Heart left ventricle (tissue), 16 donors: ENCODE measurements around the gene CLDN24. TPM values are rescaled to one million over a fixed set of nuclear protein-coding genes. Genes with fewer than 3 reads are reported as not detected.

Source experiments
- ATAC-seq, 4 donors: fragments of 200-7000 bp; cut with Tn5 transposase; one replicate each; pipeline ENCODE4 v1.9.1; 2020 to 2022; ENCODE audit warnings: moderate library complexity in 4 of 4, mild to moderate bottlenecking in 3 of 4, moderate number of reproducible peaks in 1 of 4
- DNase-seq, 5 donors: peaks; one replicate each; pipeline ENCODE4 v3.0.0-alpha.2; 2020
- H3K27ac ChIP-seq, 12 donors: fragments of 200-600 bp; sonication (generic) in 4 of 12; one replicate each; pipeline versions ENCODE4 v1.5.0 to v1.8.0; 2016 to 2022; ENCODE audit warnings: mild to moderate bottlenecking in 2 of 12
- H3K27me3 ChIP-seq, 9 donors: fragments of 200-600 bp; sonication (generic) in 2 of 9; one replicate each; pipeline versions ENCODE4 v1.5.1 to v1.8.0; 2016 to 2022; ENCODE audit warnings: mild to moderate bottlenecking in 3 of 9
- H3K36me3 ChIP-seq, 9 donors: fragments of 200-600 bp; sonication (generic) in 2 of 9; one replicate each; pipeline versions ENCODE4 v1.5.0 to v1.8.0; 2018 to 2022; ENCODE audit warnings: mild to moderate bottlenecking in 2 of 9
- H3K4me1 ChIP-seq, 12 donors: fragments of 200-600 bp; sonication (generic) in 4 of 12; one replicate each; pipeline versions ENCODE4 v1.5.0 to v1.8.0; 2016 to 2022; ENCODE audit warnings: mild to moderate bottlenecking in 3 of 12
- H3K4me3 ChIP-seq, 12 donors: fragments of 200-600 bp; sonication (generic) in 4 of 12; one replicate each; pipeline versions ENCODE4 v1.5.0 to v1.8.0; 2017 to 2022; ENCODE audit warnings: mild to moderate bottlenecking in 9 of 12, moderate library complexity in 4 of 12
- H3K9me3 ChIP-seq, 12 donors: fragments of 200-600 bp; sonication (generic) in 4 of 12; one replicate each; pipeline versions ENCODE4 v1.5.0 to v1.8.0; 2016 to 2022; ENCODE audit warnings: mild to moderate bottlenecking in 1 of 12
- POLR2A ChIP-seq, 2 donors: fragments of 450-650 bp; IDR thresholded peaks; one replicate each; pipeline ENCODE4 v1.6.1; 2017; ENCODE audit warnings: antibody characterized with exemption in 2 of 2, mild to moderate bottlenecking in 2 of 2, moderate library complexity in 2 of 2
- WGBS, 4 donors: extraction: QIAGEN DNeasy Blood & Tissue Kit in 2 of 4; methylation state at CpG; one replicate each; pipeline versions ENCODE4 v1.1.5 to v1.1.7; 2013 to 2018; 5-methylcytosine and 5-hydroxymethylcytosine counted together
- intact Hi-C, 10 donors: fragments of 100-400 bp; cut with DNase I; formaldehyde crosslinking; loops; one replicate each; pipeline versions ENCODE4 v1.11.1 to v1.14.2; 2022
- polyA plus RNA-seq, 2 donors: library from polyadenylated mRNA; stranded (reverse); fragments of 200-250 nt; gene quantifications; one replicate each; pipeline ENCODE4 v1.2.3, GENCODE V29; 2013
- total RNA-seq, 9 donors: library from RNA; depleted of rRNA in 2 of 9; stranded (reverse); fragments of >200 nt in 2 of 9; fragmentation: NEBNext Ultra II Directional in 3 of 9; extraction: Animal tissue kit (Norgen Biotek cat#: 25700) in 3 of 9; gene quantifications; one replicate each; pipeline versions ENCODE4 v1.1.0 to v1.2.4, GENCODE V29; 2016 to 2023
- TF ChIP-seq, protein P1 (sequence below), 12 donors: fragments of 200-600 bp; sonication (generic) in 4 of 12; IDR thresholded peaks; one replicate each; pipeline versions ENCODE4 v1.5.0 to v1.8.0; 2018 to 2022; ENCODE audit warnings: antibody characterized with exemption in 12 of 12, mild to moderate bottlenecking in 5 of 12
- donor health status: ischemic (EF 13 %, LVEDD 7.1; RV severe dilation, severe dysfunction).
- donor health status: healthy with polysubstance abuse.
- donor health status: DM: no; HTN: yes; CAD: no.
- donor health status: DM: no; HTN: no; CAD: no.
- donor health status: ischemic (EF 25% LVEDD 6.9; RV normal size, moderate dysfunction).
- donor health status: ischemic (EF 25% LVEDD 5.7; RV mildly dilated, moderate dysfunction).
- donor health status: healthy.
- donor health status: DM: yes; HTN: yes; CAD: no.
- donor health status: ischemic (EF 35%, LVEDD 5.7; RV mildly dilated, moderate dysfunction).
- donor health status: nonischemic (EF 11% LVEDD 7.7; RV severe dilation, severe dysfunction).
- donor health status: DM: yes; HTN: yes; CAD: no.
- donor health status: PGD.
- donor health status: ischemic (EF 29% LVEDD 5.4; RV normal size, mild dysfunction).
- donor health status: nonischemic (EF 23%, LVEDD 6.1; RV moderate dilation, normal function).

CLDN24 gene
- total and polyA plus RNA-seq, 11 donors, result not detected

DNA sequence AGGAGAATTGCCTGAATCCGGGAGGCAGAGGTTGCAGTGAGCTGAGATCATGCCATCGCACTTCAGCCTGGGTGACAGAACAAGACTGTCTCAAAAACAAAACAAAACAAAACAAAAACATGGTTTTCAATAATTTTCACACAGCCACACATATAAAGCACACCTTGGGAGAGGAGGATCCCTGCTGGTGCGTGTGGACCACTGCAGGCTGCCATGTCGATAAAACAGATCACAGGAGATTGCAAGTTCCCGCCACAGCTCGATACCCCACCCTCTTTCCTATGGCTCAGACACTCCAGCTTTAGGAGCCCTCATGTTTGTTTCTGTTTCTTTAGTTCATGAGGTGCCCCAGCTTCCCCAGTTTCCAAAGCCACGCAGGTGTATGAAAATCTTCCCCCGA is 31.3 kb upstream of the CLDN24 start:
- H3K36me3 ChIP-seq, result no peaks in the 10 kb centered on the region
- TF ChIP-seq, protein P1, sequence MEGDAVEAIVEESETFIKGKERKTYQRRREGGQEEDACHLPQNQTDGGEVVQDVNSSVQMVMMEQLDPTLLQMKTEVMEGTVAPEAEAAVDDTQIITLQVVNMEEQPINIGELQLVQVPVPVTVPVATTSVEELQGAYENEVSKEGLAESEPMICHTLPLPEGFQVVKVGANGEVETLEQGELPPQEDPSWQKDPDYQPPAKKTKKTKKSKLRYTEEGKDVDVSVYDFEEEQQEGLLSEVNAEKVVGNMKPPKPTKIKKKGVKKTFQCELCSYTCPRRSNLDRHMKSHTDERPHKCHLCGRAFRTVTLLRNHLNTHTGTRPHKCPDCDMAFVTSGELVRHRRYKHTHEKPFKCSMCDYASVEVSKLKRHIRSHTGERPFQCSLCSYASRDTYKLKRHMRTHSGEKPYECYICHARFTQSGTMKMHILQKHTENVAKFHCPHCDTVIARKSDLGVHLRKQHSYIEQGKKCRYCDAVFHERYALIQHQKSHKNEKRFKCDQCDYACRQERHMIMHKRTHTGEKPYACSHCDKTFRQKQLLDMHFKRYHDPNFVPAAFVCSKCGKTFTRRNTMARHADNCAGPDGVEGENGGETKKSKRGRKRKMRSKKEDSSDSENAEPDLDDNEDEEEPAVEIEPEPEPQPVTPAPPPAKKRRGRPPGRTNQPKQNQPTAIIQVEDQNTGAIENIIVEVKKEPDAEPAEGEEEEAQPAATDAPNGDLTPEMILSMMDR (IDR thresholded peaks at IDR 0.05), result no peak
- TF ChIP-seq POLR2A (IDR thresholded peaks at IDR 0.05), result no peak
- intact Hi-C loops, result no loop called here
- WGBS, 4 donors, result 75 to 91% (median 78%) methylated on average over 8 of the region's 8 CpGs
- ATAC-seq (no peak), DNase-seq (no peak)
- H3K27me3 ChIP-seq, result peaks cover 0 to 13% (median 0%) of the 10 kb centered on the region in 9 donors
- H3K4me1 ChIP-seq, result peaks cover 0 to 13% (median 0%) of the 10 kb centered on the region in 12 donors
- no peak overlapping the region for H3K4me3 ChIP-seq
- H3K9me3 ChIP-seq, result no peaks in the 10 kb centered on the region
- no peak overlapping the region for H3K27ac ChIP-seq

DNA sequence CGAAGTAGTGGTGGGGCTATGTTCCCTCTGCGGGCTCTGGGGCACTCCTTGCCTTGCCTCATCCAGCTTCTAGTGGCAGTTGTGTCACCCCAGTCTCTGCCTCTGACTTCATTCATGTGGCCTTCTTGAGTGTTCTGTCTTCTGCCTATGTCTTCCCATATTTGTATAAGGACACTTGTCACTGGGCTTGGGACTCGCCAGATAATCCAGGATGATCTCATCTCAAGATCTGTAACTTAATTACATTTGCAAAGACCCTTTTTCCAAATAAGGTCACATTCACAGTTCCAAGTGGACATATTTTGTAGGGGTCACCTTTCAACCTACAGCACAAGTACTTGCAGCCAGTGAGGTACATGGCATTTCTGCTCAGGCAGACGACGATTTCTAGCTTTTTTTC is 30.3 kb upstream of the CLDN24 start:
- intact Hi-C loops, result no loop called here
- H3K4me1 ChIP-seq, result peaks cover 0 to 18% (median 0%) of the 10 kb centered on the region in 12 donors
- DNase-seq (no peak), ATAC-seq (no peak)
- WGBS, 4 donors, result 85 to 92% (median 89%) methylated on average over 5 of the region's 5 CpGs
- no peaks in the 10 kb centered on the region for H3K36me3 ChIP-seq
- no peaks in the 10 kb centered on the region for H3K9me3 ChIP-seq
- no peak for TF ChIP-seq POLR2A (IDR thresholded peaks at IDR 0.05)
- TF ChIP-seq, protein P1 (IDR thresholded peaks at IDR 0.05), result no peak
- H3K4me3 ChIP-seq, result no peak overlapping the region
- H3K27ac ChIP-seq, result no peak overlapping the region
- H3K27me3 ChIP-seq, result peaks cover 0 to 11% (median 0%) of the 10 kb centered on the region in 9 donors

DNA sequence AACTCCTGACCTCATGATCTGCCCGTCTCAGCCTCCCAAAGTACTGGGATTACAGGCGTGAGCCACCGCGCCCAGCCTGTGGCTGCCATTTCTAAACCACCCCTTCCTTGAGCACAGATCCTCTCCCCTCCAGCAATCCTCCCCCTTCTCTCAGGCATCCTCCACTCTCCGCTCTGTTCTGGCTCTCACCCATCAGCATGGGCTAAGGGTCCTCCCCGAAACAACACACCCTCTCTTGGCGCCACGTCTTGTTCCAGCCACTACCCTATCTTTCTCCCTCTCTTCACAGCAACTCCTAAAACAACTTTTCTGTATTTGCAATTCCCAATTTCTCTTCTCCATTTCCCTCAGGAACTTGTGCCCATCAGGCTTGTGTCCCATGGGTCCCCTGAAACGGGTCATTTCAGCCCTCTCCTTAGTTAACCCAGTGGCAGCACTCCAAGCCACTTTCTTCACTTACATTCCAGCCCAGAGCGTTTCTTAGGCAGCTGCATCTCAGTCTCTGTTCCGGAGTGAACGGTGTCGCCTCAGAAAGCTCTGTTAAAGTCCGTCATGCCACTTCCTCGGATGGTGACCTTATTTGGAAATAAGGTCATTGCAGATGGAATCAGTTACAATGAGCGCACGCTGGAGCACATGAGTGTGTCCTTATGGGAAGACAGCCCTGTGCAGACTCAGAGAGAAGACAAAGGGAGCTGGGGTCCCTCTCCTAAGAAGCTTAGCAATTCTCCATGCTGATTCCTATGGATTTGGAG is 28.3 kb upstream of the CLDN24 start:
- WGBS, 4 donors, result 86 to 90% (median 89%) methylated on average over 17 of the region's 17 CpGs
- no peaks in the 10 kb centered on the region for H3K36me3 ChIP-seq
- no peak for TF ChIP-seq POLR2A (IDR thresholded peaks at IDR 0.05)
- TF ChIP-seq, protein P1 (IDR thresholded peaks at IDR 0.05), result no peak
- ATAC-seq (no peak), DNase-seq (no peak)
- peaks cover 0 to 18% (median 0%) of the 10 kb centered on the region in 12 donors for H3K4me1 ChIP-seq
- peaks cover 0 to 4% (median 0%) of the 10 kb centered on the region in 9 donors for H3K27me3 ChIP-seq
- intact Hi-C loops, result no loop called here
- no peaks in the 10 kb centered on the region for H3K9me3 ChIP-seq
- no peak overlapping the region for H3K27ac ChIP-seq
- H3K4me3 ChIP-seq, result no peak overlapping the region

DNA sequence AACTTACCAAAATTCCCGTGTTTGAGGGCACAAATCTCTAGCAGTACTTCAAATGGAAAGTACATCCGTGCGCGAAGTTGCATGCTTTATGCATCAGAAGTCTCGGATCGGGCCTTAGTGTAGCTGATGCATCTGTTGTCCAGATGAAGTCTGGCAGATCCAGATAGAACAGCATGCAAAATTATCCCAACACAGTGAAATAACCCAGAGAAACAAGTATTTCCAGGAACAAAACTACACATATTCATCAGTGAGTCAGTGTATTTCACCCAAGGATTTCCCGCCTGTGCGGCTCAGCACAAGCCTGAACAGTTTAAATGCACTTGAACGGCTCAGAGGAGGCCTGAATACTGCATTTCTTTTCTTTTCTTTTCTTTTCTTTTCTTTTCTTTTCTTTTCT is 27.4 kb upstream of the CLDN24 start:
- Histone ChIP-seq H3K36me3 (no peaks in the 10 kb centered on the region), H3K4me1 (peaks cover 0 to 18% (median 0%) of the 10 kb centered on the region in 12 donors), H3K9me3 (no peaks in the 10 kb centered on the region), H3K27me3 (peaks cover 0 to 6% (median 0%) of the 10 kb centered on the region in 9 donors), H3K4me3 (no peak overlapping the region), H3K27ac (no peak overlapping the region)
- no peak for TF ChIP-seq POLR2A (IDR thresholded peaks at IDR 0.05)
- TF ChIP-seq, protein P1 (IDR thresholded peaks at IDR 0.05), result no peak
- WGBS, 4 donors, result 95 to 96% (median 95%) methylated on average over 9 of the region's 9 CpGs
- ATAC-seq (no peak), DNase-seq (no peak)
- intact Hi-C loops, result no loop called here
